B cell (primary cell): Measurements from ENCODE around the gene PCBP1. TPM values are rescaled to one million over a fixed set of nuclear protein-coding genes. Genes with fewer than 3 reads are reported as not detected.

Experiments
- ATAC-seq: fragments of 200-7000 bp; cut with Tn5 transposase; one replicate; pipeline ENCODE4 v1.10.0; 2021; ENCODE audit warnings: low read depth, mild to moderate bottlenecking, moderate number of reproducible peaks, moderate library complexity
- CTCF ChIA-PET: fragments of 350-600 bp; sonication (Branson Sonifier 250); formaldehyde crosslinking; loops from one replicate; lab custom pipeline; 2021; ENCODE audit warnings: antibody characterized with exemption, inconsistent platforms; lab: Charles Lee
- POLR2A ChIA-PET: fragments of 350-600 bp; sonication (Branson Sonifier 250); formaldehyde crosslinking; loops from one replicate; lab custom pipeline; 2021; ENCODE audit warnings: antibody characterized with exemption; lab: Charles Lee
- DNase-seq: peaks from one replicate; pipeline ENCODE4 v3.0.0; 2013
- H2AFZ ChIP-seq: 2 replicates; pipeline ENCODE4 v1.6.1; 2012; ENCODE audit warnings: mild to moderate bottlenecking, low read depth, low read length; ENCODE audit not compliant: insufficient read depth, poor library complexity, severe bottlenecking
- H3K27ac ChIP-seq, 2 donors: 1 replicate in 1 of 2; 2 replicates in 1 of 2; pipeline ENCODE4 v1.5.1; 2012 to 2013; ENCODE audit warnings: low read length in 2 of 2, mild to moderate bottlenecking in 2 of 2, moderate library complexity in 1 of 2
- H3K27me3 ChIP-seq, 4 experiments: fragments of 200-600 bp in 1 of 4; sonication (generic) in 1 of 4; replicated peaks in 1 of 4; 1 replicate in 2 of 4; 2 replicates in 2 of 4; pipeline versions ENCODE4 v1.6.1 to v1.7.0; 2013 to 2016; ENCODE audit warnings: low read length in 3 of 4, mild to moderate bottlenecking in 2 of 4, mixed read lengths in 1 of 4, moderate library complexity in 1 of 4; ENCODE audit not compliant: insufficient read depth in 4 of 4, control insufficient read depth in 3 of 4; ENCODE audit errors: control extremely low read depth in 1 of 4
- H3K36me3 ChIP-seq, 2 experiments: replicated peaks in 1 of 2; 1 replicate in 1 of 2; 2 replicates in 1 of 2; pipeline versions ENCODE4 v1.6.1 to v1.7.1; 2013; ENCODE audit warnings: low read length in 1 of 2; ENCODE audit not compliant: insufficient read depth in 2 of 2, control insufficient read depth in 1 of 2; ENCODE audit errors: control extremely low read depth in 1 of 2, extremely low read depth in 1 of 2
- H3K4me1 ChIP-seq, 2 donors: fragments of 200-600 bp in 1 of 2; sonication (generic) in 1 of 2; 1 replicate in 1 of 2; 2 replicates in 1 of 2; pipeline versions ENCODE4 v1.5.1 to v1.6.1; 2013 to 2017; ENCODE audit warnings: low read length in 2 of 2; ENCODE audit not compliant: control insufficient read depth in 2 of 2, insufficient read depth in 2 of 2
- H3K4me2 ChIP-seq: replicated peaks from 2 replicates; pipeline ENCODE3; 2012; ENCODE audit warnings: mild to moderate bottlenecking, low read depth, low read length; ENCODE audit not compliant: poor library complexity, severe bottlenecking
- H3K4me3 ChIP-seq, 5 experiments: fragments of 200-600 bp in 1 of 5; sonication (generic) in 1 of 5; 1 replicate in 3 of 5; 2 replicates in 2 of 5; pipeline versions ENCODE4 v1.5.1 to v1.7.0; 2011 to 2016; ENCODE audit warnings: low read length in 4 of 5, mild to moderate bottlenecking in 4 of 5, low read depth in 2 of 5, control low read depth in 1 of 5, moderate library complexity in 1 of 5; ENCODE audit not compliant: insufficient read depth in 1 of 5; ENCODE audit errors: control extremely low read depth in 1 of 5, extremely low read depth in 1 of 5
- H3K79me2 ChIP-seq: fragments of 200-600 bp; sonication (generic); one replicate; pipeline ENCODE4 v1.6.0; 2016; ENCODE audit warnings: low read length; ENCODE audit not compliant: control insufficient read depth, insufficient read depth
- H3K9ac ChIP-seq: fragments of 200-600 bp; sonication (generic); 2 replicates; pipeline ENCODE4 v1.6.1; 2017; ENCODE audit warnings: mild to moderate bottlenecking, low read length, moderate library complexity
- H3K9me3 ChIP-seq, 3 donors: one replicate each; pipeline versions ENCODE4 v1.6.1 to v1.7.1; 2013; ENCODE audit warnings: low read length in 2 of 3; ENCODE audit not compliant: control insufficient read depth in 2 of 3, insufficient read depth in 1 of 3; ENCODE audit errors: control extremely low read depth in 1 of 3
- H4K20me1 ChIP-seq: 2 replicates; pipeline ENCODE4 v1.6.0; 2012; ENCODE audit warnings: mild to moderate bottlenecking, low read length; ENCODE audit not compliant: insufficient read depth, control insufficient read depth, poor library complexity, severe bottlenecking
- H3K27ac Mint-ChIP-seq: one replicate; pipeline ENCODE4 v1.8.0; 2021; ENCODE audit warnings: mixed read lengths
- H3K27me3 Mint-ChIP-seq: one replicate; pipeline ENCODE4 v1.8.0; 2021; ENCODE audit warnings: mixed read lengths
- H3K4me1 Mint-ChIP-seq: one replicate; pipeline ENCODE4 v1.8.0; 2021; ENCODE audit warnings: mixed read lengths
- H3K4me3 Mint-ChIP-seq: one replicate; pipeline ENCODE4 v1.8.0; 2021; ENCODE audit warnings: mixed read lengths
- H3K9me3 Mint-ChIP-seq: one replicate; pipeline ENCODE4 v1.8.0; 2022; ENCODE audit warnings: mixed read lengths; ENCODE audit not compliant: insufficient read depth
- EZH2 ChIP-seq: IDR thresholded peaks from 2 replicates; pipeline ENCODE4 v1.6.1; 2012; ENCODE audit warnings: borderline replicate concordance, low read depth, mild to moderate bottlenecking, moderate library complexity, low read length; ENCODE audit not compliant: insufficient read depth, poor library complexity, severe bottlenecking
- WGBS: methylation state at CpG from one replicate; pipeline ENCODE4 v1.1.5; 2013; ENCODE audit warnings: missing lambda C conversion rate; ENCODE audit not compliant: insufficient coverage; 5-methylcytosine and 5-hydroxymethylcytosine counted together
- intact Hi-C: fragments of 100-400 bp; cut with micrococcal nuclease; formaldehyde crosslinking; loops from one replicate; pipeline ENCODE4 v1.10.0; 2022
- polyA plus RNA-seq: library from polyadenylated mRNA; depleted of rRNA; stranded (reverse); fragments of >200 nt; gene quantifications from 2 replicates; pipeline ENCODE4 v1.2.3, GENCODE V29; 2012
- total RNA-seq, 2 donors: library from RNA; stranded (reverse); fragments of 120-200 nt in 1 of 2; gene quantifications; 1 replicate in 1 of 2; 2 replicates in 1 of 2; pipeline versions ENCODE4 v1.2.3 to v1.2.4, GENCODE V29; 2013 to 2022
- TF ChIP-seq, protein P1 (sequence below): fragments of 200-600 bp; IDR thresholded peaks from one replicate; pipeline ENCODE4 v1.8.0; 2022; ENCODE audit warnings: antibody characterized with exemption, mild to moderate bottlenecking

Gene PCBP1
- total and polyA plus RNA-seq, 2 donors (not counting 1 experiment from before 2014, with no cell fraction given) = 172 to 327 TPM

- intact Hi-C loops = no loop called here
- Mint-ChIP-seq H3K27me3 (no peaks in the 10 kb centered on the region), H3K27ac (peak overlapping the region; percentile 100), H3K9me3 (no peaks in the 10 kb centered on the region), H3K4me3 (peak overlapping the region; percentile 79), H3K4me1 (peaks cover 60% of the 10 kb centered on the region)
- TF ChIP-seq EZH2 = no peak
- TF ChIP-seq, protein P1, sequence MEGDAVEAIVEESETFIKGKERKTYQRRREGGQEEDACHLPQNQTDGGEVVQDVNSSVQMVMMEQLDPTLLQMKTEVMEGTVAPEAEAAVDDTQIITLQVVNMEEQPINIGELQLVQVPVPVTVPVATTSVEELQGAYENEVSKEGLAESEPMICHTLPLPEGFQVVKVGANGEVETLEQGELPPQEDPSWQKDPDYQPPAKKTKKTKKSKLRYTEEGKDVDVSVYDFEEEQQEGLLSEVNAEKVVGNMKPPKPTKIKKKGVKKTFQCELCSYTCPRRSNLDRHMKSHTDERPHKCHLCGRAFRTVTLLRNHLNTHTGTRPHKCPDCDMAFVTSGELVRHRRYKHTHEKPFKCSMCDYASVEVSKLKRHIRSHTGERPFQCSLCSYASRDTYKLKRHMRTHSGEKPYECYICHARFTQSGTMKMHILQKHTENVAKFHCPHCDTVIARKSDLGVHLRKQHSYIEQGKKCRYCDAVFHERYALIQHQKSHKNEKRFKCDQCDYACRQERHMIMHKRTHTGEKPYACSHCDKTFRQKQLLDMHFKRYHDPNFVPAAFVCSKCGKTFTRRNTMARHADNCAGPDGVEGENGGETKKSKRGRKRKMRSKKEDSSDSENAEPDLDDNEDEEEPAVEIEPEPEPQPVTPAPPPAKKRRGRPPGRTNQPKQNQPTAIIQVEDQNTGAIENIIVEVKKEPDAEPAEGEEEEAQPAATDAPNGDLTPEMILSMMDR = no peak
- H3K36me3 ChIP-seq = no peaks in the 10 kb centered on the region
- no peak overlapping the region for H3K9ac ChIP-seq
- no peak overlapping the region for H3K4me2 ChIP-seq
- H3K9me3 ChIP-seq = no peaks in the 10 kb centered on the region
- peak overlapping the region; percentile 28 to 100 for H3K27ac ChIP-seq
- H3K4me1 ChIP-seq = peaks cover 55 to 63% of the 10 kb centered on the region in 2 donors
- H3K79me2 ChIP-seq = peaks cover 25% of the 10 kb centered on the region
- CTCF ChIA-PET = interaction anchor here (1.4 to 5.7 kb wide), 6 partner anchors 8 to 212 kb away, joined by 6 to 59 read pairs (median 14); partner anchors contain the start of genes MXD1 and PCBP1
- no peak for ATAC-seq
- no peak for DNase-seq
- peak overlapping the region; percentile 1 for H2AFZ ChIP-seq
- H3K4me3 ChIP-seq = no peak overlapping the region
- POLR2A ChIA-PET = interaction anchor here (3.0 to 8.5 kb wide), 5 partner anchors 16 to 40 kb away, joined by 37 to 170 read pairs (median 95); partner anchors contain the start of gene PCBP1
- no peaks in the 10 kb centered on the region for H4K20me1 ChIP-seq
- WGBS = no CpG with 5 or more reads among the region's 2 CpGs
- H3K27me3 ChIP-seq = no peaks in the 10 kb centered on the region
Measured at GRCh38 chr2:70126413-70126812, 39.1 kb downstream of the PCBP1 start.

DNA sequence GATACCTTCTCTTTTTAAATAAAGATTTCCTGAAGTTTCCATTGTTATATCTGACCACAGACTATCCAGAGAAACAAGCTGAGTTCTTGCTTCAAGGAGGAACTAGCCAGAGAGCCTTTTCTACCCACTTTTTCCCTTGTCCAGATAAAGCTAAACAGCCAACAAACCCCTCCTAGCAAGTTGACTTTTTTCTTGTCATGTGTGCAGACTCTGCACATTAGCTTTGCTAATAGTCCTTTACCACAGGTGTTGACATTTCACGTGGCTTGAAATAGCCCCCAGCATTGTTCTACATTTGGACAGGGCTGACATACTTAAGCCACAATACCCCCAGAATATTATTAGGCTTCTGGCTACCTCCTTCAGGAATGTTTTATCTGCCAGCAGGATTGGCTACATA, 40.7 kb downstream of the PCBP1 start:
- H3K4me2 ChIP-seq = peak overlapping the region; percentile 8
- no peak overlapping the region for H2AFZ ChIP-seq
- H3K27me3 ChIP-seq = no peaks in the 10 kb centered on the region
- H3K4me3 ChIP-seq = no peak overlapping the region
- peak; percentile 2 for DNase-seq
- no peaks in the 10 kb centered on the region for H3K9me3 ChIP-seq
- no peak overlapping the region for H3K27ac ChIP-seq
- no peak overlapping the region for H3K9ac ChIP-seq
- no peaks in the 10 kb centered on the region for H4K20me1 ChIP-seq
- ChIA-PET CTCF (interaction anchor here (1.1 kb wide), 1 partner anchor 44 kb away, joined by 4 read pairs; no protein-coding TSS in a partner anchor), POLR2A (interaction anchor here (0.6 to 8.5 kb wide), 5 partner anchors 10 to 42 kb away, joined by 3 to 170 read pairs (median 4); partner anchors contain the start of gene PCBP1)
- peaks cover 59% of the 10 kb centered on the region for H3K4me1 Mint-ChIP-seq
- H3K27me3 Mint-ChIP-seq = no peaks in the 10 kb centered on the region
- peak overlapping the region; percentile 53 for H3K27ac Mint-ChIP-seq
- H3K4me3 Mint-ChIP-seq = no peak overlapping the region
- peaks cover 36% of the 10 kb centered on the region for H3K79me2 ChIP-seq
- intact Hi-C loops = no loop called here
- no CpG with 5 or more reads among the region's 1 CpG for WGBS
- TF ChIP-seq, protein P1 = no peak
- TF ChIP-seq EZH2 = no peak
- no peaks in the 10 kb centered on the region for H3K36me3 ChIP-seq
- H3K9me3 Mint-ChIP-seq = no peaks in the 10 kb centered on the region
- peaks cover 52 to 60% of the 10 kb centered on the region in 2 donors for H3K4me1 ChIP-seq
- ATAC-seq = no peak
